Ishikawa (cell line): Measurements from ENCODE around the gene OR2V2.

Experiments
- CREB1 ChIP-seq: IDR thresholded peaks from 2 replicates; pipeline ENCODE4 v1.6.1; 2012; ENCODE audit warnings: low read depth
- MAX ChIP-seq: IDR thresholded peaks from 2 replicates; pipeline ENCODE4 v1.6.1; 2012
- YY1 ChIP-seq: IDR thresholded peaks from 2 replicates; pipeline ENCODE4 v1.6.1; 2012; ENCODE audit warnings: low read depth

DNA sequence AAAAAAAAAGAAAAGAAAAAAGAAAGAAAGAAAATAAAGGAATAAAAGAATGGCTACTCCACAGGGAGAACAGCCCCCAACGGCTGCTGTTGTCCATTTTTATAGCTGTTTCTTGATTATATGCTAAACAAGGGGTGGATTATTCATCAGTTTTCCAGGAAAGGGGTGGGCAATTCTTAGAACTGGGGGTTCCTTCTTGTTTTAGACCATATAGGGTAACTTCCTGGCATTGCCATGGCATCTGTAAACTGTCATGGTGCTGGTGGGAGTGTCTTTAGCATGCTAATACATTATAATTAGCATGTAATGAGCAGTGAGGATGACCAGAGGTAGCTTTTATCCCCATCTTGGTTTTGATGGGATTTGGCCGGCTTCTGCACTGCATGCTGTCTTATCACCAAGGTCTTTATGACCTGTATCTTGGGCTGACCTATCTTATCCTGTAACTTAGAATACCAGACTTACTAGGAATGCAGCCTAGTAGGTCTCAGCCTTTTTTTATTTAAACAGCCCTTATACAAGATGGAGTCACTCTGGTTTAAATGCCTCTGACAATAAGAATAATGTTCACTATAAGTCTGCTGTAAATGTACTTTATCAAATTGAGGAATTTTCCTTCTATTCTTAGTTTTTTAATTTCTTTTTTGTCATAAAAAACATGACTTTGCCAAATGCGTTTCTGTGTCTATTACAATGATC lies 29.0 kb downstream of the OR2V2 start:
- TF ChIP-seq MAX: no peak
- no peak for TF ChIP-seq CREB1
- no peak for TF ChIP-seq YY1
